GM12878 (cell line): Measurements from ENCODE around the gene LIM2. TPM values are rescaled to one million over a fixed set of nuclear protein-coding genes. Genes with fewer than 3 reads are reported as not detected.

ENCODE experiments used
- BACH1 ChIP-seq: fragments of 450-650 bp; IDR thresholded peaks from 2 replicates; pipeline ENCODE4 v1.6.1; 2017; ENCODE audit warnings: mild to moderate bottlenecking, borderline replicate concordance
- CBFB ChIP-seq: IDR thresholded peaks from 2 replicates; pipeline ENCODE4 v1.6.1; 2016; ENCODE audit warnings: antibody characterized with exemption, low read depth
- CBX5 ChIP-seq: sonication (generic); IDR thresholded peaks from 2 replicates; pipeline ENCODE4 v1.6.1; 2016; ENCODE audit warnings: low read depth, moderate library complexity, mild to moderate bottlenecking, inconsistent platforms
- EGR1 ChIP-seq, 2 experiments: IDR thresholded peaks; 1 replicate in 1 of 2; 2 replicates in 1 of 2; pipeline ENCODE4 v1.6.1; 2011 to 2012; ENCODE audit warnings: low read depth in 2 of 2, low read length in 2 of 2, borderline replicate concordance in 1 of 2, mild to moderate bottlenecking in 1 of 2, moderate library complexity in 1 of 2
- GATAD2B ChIP-seq: fragments of 450-650 bp; conservative IDR thresholded peaks from 2 replicates; pipeline ENCODE4 v1.6.1; 2017; ENCODE audit warnings: low read depth, mild to moderate bottlenecking, moderate library complexity
- HDGF ChIP-seq: fragments of 450-650 bp; IDR thresholded peaks from 2 replicates; pipeline ENCODE4 v1.6.1; 2016; ENCODE audit warnings: antibody characterized with exemption
- IKZF1 ChIP-seq: fragments of 450-650 bp; conservative IDR thresholded peaks from 2 replicates; pipeline ENCODE4 v1.6.1; 2017; ENCODE audit warnings: antibody characterized with exemption, mild to moderate bottlenecking
- IKZF2 ChIP-seq, 2 experiments: fragments of 450-650 bp; IDR thresholded peaks; 2 replicates each; pipeline ENCODE4 v1.6.1; 2017; ENCODE audit warnings: mild to moderate bottlenecking in 2 of 2, moderate library complexity in 2 of 2
- IRF4 ChIP-seq: IDR thresholded peaks from 2 replicates; pipeline ENCODE4 v1.6.1; 2011; ENCODE audit warnings: low read depth, low read length
- MXI1 ChIP-seq: fragments of 150-350 bp; IDR thresholded peaks from 2 replicates; pipeline ENCODE4 v1.6.1; 2011; ENCODE audit warnings: low read depth, mild to moderate bottlenecking, inconsistent platforms, low read length, improper control_type of control experiment
- NBN ChIP-seq: fragments of 450-650 bp; IDR thresholded peaks from 2 replicates; pipeline ENCODE4 v1.6.1; 2016
- NR2F1 ChIP-seq: fragments of 450-650 bp; conservative IDR thresholded peaks from 2 replicates; pipeline ENCODE4 v1.6.1; 2017; ENCODE audit warnings: mild to moderate bottlenecking
- PAX5 ChIP-seq: IDR thresholded peaks from 2 replicates; pipeline ENCODE4 v1.6.1; 2011; ENCODE audit warnings: low read depth, low read length, borderline replicate concordance
- RBBP5 ChIP-seq: fragments of 200-600 bp; sonication (generic); conservative IDR thresholded peaks from 2 replicates; pipeline ENCODE4 v1.6.1; 2016
- RFX5 ChIP-seq: IDR thresholded peaks from 2 replicates; pipeline ENCODE4 v1.6.1; 2011; ENCODE audit warnings: low read depth, low read length, improper control_type of control experiment
- SIX5 ChIP-seq: IDR thresholded peaks from 2 replicates; pipeline ENCODE4 v1.6.1; 2011; ENCODE audit warnings: mild to moderate bottlenecking, low read depth, low read length, moderate library complexity; ENCODE audit not compliant: severe bottlenecking
- SMAD1 ChIP-seq: fragments of 450-650 bp; IDR thresholded peaks from 2 replicates; pipeline ENCODE4 v1.6.1; 2018; ENCODE audit warnings: mild to moderate bottlenecking, low read depth; ENCODE audit not compliant: partially characterized antibody
- SPI1 ChIP-seq: IDR thresholded peaks from 2 replicates; pipeline ENCODE4 v1.6.1; 2011; ENCODE audit warnings: low read depth, mild to moderate bottlenecking, low read length, moderate library complexity, borderline replicate concordance; ENCODE audit not compliant: insufficient read depth
- YBX1 ChIP-seq: fragments of 450-650 bp; IDR thresholded peaks from 2 replicates; pipeline ENCODE4 v1.6.1; 2016; ENCODE audit warnings: antibody characterized with exemption
- ZNF207 ChIP-seq: fragments of 450-650 bp; IDR thresholded peaks from 2 replicates; pipeline ENCODE4 v1.6.1; 2014; ENCODE audit warnings: antibody characterized with exemption, mild to moderate bottlenecking, borderline replicate concordance
- ZZZ3 ChIP-seq: IDR thresholded peaks from 2 replicates; pipeline ENCODE4 v1.6.1; 2011; ENCODE audit warnings: low read depth; ENCODE audit not compliant: control insufficient read depth, insufficient read length
- polyA plus RNA-seq, 11 experiments: library from polyadenylated mRNA; depleted of rRNA in 4 of 11; unstranded in 6 of 11; stranded (reverse) in 5 of 11; fragments of >200 nt; fragmentation: Nextera tagmentation in 4 of 11; fragmentation: Illumina TruSeq in 1 of 11; extraction: Ambion mirVana in 4 of 11; extraction: Trizol in 1 of 11; gene quantifications; 1 replicate in 1 of 11; 2 replicates in 10 of 11; pipeline versions ENCODE4 v1.2.1 to v1.2.3, GENCODE V29; 2011 to 2016; ENCODE audit warnings: inconsistent platforms in 2 of 11, missing spikeins in 2 of 11, low read depth in 1 of 11
- total RNA-seq, 4 experiments: library from RNA; depleted of rRNA in 3 of 4; stranded (reverse); fragments of >200 nt in 3 of 4; fragmentation: Illumina TruSeq in 1 of 4; extraction: Trizol in 1 of 4; gene quantifications; 2 replicates each; pipeline versions ENCODE4 v1.2.1 to v1.2.3, GENCODE V29; 2013 to 2021
- TF ChIP-seq, protein P1 (sequence below): fragments of 450-650 bp; IDR thresholded peaks from 2 replicates; pipeline ENCODE4 v1.6.1; 2017; ENCODE audit warnings: antibody characterized with exemption, mild to moderate bottlenecking, moderate library complexity
- TF ChIP-seq, protein P2 (sequence below): fragments of 450-650 bp; IDR thresholded peaks from 2 replicates; pipeline ENCODE4 v1.6.1; 2017; ENCODE audit warnings: borderline replicate concordance
- TF ChIP-seq, protein P3 (sequence below): IDR thresholded peaks from 2 replicates; pipeline ENCODE4 v1.6.1; 2011; ENCODE audit warnings: borderline replicate concordance, low read depth, mild to moderate bottlenecking, moderate library complexity, mixed read lengths, low read length; ENCODE audit not compliant: insufficient read depth; ENCODE audit errors: extremely low read length
- TF ChIP-seq, protein P4 (sequence below): IDR thresholded peaks from 2 replicates; pipeline ENCODE4 v1.6.1; 2011; ENCODE audit warnings: borderline replicate concordance, low read depth, mild to moderate bottlenecking, moderate library complexity, low read length; ENCODE audit not compliant: insufficient read depth, poor library complexity, severe bottlenecking

Gene LIM2
- total and polyA plus RNA-seq, 10 of the 15 experiments (the other 5 are each of a cell fraction or from before 2014, with no cell fraction given) = not detected

DNA sequence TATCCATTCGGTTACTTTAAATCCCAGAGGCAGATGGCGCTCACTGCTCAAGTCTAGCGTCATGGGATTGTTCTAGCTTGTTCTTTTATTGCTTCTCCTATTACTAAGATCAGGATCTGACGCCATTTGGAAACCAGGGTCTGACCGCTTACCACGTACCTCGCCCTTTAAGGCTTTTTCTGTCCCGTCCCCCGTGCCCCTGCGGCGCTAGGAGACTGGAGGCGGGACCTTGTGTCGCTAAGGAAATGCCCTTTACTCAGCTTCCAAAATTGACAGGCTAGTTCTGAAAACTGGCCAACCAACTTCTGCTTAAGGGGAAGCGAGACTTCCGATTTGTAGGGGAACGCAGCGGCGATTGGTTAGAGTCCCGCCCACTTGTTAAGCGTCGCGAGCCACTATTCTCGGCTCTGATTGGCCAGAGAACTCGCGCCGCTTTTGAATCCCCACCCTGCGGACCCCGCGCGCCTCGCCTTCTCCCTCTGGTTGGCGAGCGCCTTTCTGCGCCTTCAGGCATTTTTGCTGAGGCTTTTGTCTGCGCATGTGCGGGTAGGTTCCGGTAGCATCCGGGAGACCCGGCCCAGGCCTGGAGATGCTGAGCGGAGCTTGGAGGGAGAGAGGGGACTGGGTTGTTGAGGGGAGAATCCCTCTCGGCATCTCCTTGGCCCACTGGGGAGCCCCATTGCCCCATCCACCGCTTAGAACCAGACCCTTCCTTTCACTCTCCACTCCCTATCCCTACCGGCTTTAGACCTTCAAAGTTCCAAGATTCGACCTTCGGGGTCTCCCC lies 6.5 kb upstream of the LIM2 start (continued):
- TF ChIP-seq, protein P1, sequence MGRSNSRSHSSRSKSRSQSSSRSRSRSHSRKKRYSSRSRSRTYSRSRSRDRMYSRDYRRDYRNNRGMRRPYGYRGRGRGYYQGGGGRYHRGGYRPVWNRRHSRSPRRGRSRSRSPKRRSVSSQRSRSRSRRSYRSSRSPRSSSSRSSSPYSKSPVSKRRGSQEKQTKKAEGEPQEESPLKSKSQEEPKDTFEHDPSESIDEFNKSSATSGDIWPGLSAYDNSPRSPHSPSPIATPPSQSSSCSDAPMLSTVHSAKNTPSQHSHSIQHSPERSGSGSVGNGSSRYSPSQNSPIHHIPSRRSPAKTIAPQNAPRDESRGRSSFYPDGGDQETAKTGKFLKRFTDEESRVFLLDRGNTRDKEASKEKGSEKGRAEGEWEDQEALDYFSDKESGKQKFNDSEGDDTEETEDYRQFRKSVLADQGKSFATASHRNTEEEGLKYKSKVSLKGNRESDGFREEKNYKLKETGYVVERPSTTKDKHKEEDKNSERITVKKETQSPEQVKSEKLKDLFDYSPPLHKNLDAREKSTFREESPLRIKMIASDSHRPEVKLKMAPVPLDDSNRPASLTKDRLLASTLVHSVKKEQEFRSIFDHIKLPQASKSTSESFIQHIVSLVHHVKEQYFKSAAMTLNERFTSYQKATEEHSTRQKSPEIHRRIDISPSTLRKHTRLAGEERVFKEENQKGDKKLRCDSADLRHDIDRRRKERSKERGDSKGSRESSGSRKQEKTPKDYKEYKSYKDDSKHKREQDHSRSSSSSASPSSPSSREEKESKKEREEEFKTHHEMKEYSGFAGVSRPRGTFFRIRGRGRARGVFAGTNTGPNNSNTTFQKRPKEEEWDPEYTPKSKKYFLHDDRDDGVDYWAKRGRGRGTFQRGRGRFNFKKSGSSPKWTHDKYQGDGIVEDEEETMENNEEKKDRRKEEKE = no peak
- TF ChIP-seq GATAD2B (0 out of 2 replicates have a peak, but pooled peaks have one; percentile 47), NR2F1 (peak; percentile 71), PAX5 (no peak), MXI1 (peak; percentile 98), BACH1 (no peak), RFX5 (peak; percentile 70; the same call in 1 of the 2 replicates), HDGF (peak; percentile 72), SMAD1 (no peak), YBX1 (no peak), IRF4 (no peak; the same call in 1 of the 2 replicates), IKZF1 (peak; percentile 59; the same call in 1 of the 2 replicates), CBX5 (no peak), EGR1 (IDR thresholded peaks at IDR 0.05; ENCODE audit: borderline replicate concordance in 1 of 2, low read depth in 2 of 2, low read length in 2 of 2) (peak in 1 of 2 experiments; percentile 54; a peak in 1 of 3 replicates), RBBP5 (no peak), ZNF207 (0 out of 2 replicates have a peak, but pooled peaks have one; percentile 13), SIX5 (no peak), CBFB (peak; percentile 46; the same call in 1 of the 2 replicates), IKZF2 (IDR thresholded peaks at IDR 0.05) (peak in 1 of 2 experiments; percentile 21; a peak in 1 of 4 replicates), SPI1 (peak; percentile 60; the same call in 1 of the 2 replicates), ZZZ3 (no peak), NBN (no peak)
- TF ChIP-seq, protein P2, sequence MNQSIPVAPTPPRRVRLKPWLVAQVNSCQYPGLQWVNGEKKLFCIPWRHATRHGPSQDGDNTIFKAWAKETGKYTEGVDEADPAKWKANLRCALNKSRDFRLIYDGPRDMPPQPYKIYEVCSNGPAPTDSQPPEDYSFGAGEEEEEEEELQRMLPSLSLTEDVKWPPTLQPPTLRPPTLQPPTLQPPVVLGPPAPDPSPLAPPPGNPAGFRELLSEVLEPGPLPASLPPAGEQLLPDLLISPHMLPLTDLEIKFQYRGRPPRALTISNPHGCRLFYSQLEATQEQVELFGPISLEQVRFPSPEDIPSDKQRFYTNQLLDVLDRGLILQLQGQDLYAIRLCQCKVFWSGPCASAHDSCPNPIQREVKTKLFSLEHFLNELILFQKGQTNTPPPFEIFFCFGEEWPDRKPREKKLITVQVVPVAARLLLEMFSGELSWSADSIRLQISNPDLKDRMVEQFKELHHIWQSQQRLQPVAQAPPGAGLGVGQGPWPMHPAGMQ = no peak
- TF ChIP-seq, protein P3, sequence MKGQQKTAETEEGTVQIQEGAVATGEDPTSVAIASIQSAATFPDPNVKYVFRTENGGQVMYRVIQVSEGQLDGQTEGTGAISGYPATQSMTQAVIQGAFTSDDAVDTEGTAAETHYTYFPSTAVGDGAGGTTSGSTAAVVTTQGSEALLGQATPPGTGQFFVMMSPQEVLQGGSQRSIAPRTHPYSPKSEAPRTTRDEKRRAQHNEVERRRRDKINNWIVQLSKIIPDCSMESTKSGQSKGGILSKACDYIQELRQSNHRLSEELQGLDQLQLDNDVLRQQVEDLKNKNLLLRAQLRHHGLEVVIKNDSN = no peak
- TF ChIP-seq, protein P4, sequence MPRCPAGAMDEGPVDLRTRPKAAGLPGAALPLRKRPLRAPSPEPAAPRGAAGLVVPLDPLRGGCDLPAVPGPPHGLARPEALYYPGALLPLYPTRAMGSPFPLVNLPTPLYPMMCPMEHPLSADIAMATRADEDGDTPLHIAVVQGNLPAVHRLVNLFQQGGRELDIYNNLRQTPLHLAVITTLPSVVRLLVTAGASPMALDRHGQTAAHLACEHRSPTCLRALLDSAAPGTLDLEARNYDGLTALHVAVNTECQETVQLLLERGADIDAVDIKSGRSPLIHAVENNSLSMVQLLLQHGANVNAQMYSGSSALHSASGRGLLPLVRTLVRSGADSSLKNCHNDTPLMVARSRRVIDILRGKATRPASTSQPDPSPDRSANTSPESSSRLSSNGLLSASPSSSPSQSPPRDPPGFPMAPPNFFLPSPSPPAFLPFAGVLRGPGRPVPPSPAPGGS = no peak
